NOMO-1 treated with DMSO at 0.1 percent for 48 hours (cell line): ENCODE results near the gene PTK6.
"Not testable (repeated sequence)": the region's sequence is repeated elsewhere in the genome, so short reads cannot be mapped to it uniquely, and the experiment has no call there.

ENCODE experiments used
- DNase-seq: peaks from one replicate; lab custom pipeline; 2025; ENCODE audit not compliant: unreplicated experiment; lab: John Stamatoyannopoulos, UW

The PTK6 gene

GRCh38 chr20:63517376-63518309 lies 19.5 kb downstream of the PTK6 start:
- no peak for DNase-seq

DNA sequence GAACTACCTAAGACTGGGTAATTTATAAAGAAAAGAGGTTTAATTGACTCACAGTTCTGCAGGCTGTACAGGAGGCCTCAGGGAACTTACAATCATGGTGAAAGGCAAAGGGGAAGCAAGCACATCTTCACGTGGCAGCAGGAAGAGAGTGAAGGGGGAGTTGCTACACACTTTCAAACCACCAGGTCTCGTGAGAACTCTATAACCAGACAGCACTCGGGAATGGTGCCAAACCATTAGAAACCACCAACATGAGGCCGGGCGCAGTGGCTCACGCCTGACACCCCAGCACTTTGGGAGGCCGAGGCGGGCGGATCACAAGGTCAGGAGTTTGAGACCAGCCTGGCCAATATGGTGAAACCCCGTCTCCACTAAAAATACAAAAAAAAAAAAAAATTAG lies 22.7 kb downstream of the PTK6 start:
- not testable (repeated sequence) for DNase-seq

GRCh38 chr20:63513207-63513606 lies 24.0 kb downstream of the PTK6 start:
- no peak for DNase-seq

- peak; percentile 77 for DNase-seq
Measured at GRCh38 chr20:63509088-63509564, 28.1 kb downstream of the PTK6 start.

- no peak for DNase-seq
Measured at GRCh38 chr20:63508072-63508768, 29.0 kb downstream of the PTK6 start.

GRCh38 chr20:63507083-63507743 lies 30.0 kb downstream of the PTK6 start:
- no peak for DNase-seq

DNA sequence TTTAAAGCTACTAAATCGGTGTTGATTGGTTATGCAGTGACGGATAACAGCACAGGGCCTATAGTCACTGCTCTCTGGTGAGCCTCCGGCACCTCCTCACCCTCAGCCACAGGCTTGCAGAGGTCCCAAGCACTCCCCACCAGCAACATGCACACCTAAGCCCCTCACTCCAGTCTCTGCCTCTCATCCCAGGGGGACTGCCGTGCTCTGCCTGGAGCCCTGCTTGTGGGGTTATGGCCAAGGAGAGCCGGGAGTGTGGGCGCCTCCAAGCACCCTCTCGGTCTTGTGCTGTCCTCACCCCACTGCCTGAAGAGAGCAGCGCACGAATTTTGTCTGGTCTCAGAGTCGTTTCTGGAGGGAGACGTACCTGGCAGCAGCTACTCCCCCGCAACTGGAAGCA lies 31.5 kb downstream of the PTK6 start:
- DNase-seq = no peak

- no peak for DNase-seq
Measured at GRCh38 chr20:63505281-63505680, 31.9 kb downstream of the PTK6 start.

GRCh38 chr20:63504642-63505041 lies 32.5 kb downstream of the PTK6 start:
- no peak for DNase-seq

DNA sequence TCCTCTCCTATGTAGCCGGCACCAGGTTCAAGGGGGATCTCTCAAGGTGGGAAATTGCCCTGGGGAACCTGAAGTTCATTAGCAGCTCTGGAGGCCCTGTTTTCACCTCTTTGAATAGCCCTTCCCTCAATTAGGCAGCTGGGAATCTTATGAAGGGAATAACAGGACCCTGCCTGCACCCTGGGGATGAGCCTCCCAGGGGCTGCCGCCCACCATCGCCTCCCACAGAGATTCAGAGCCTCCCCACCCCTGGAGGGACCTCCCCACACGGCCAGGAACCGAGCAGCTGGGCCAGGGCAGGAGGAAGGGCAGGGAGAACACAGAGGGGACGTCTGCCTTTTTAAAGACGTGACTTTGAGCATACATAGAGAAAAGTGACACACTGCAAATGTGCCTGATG lies 33.7 kb downstream of the PTK6 start:
- no peak for DNase-seq

GRCh38 chr20:63502671-63503172 lies 34.5 kb downstream of the PTK6 start:
- DNase-seq = no peak

- DNase-seq = no peak
Measured at GRCh38 chr20:63501818-63502670, 35.1 kb downstream of the PTK6 start.

- DNase-seq = no peak
Measured at GRCh38 chr20:63500902-63501817, 36.0 kb downstream of the PTK6 start.

GRCh38 chr20:63500151-63500901 lies 36.9 kb downstream of the PTK6 start:
- DNase-seq = no peak

GRCh38 chr20:63499338-63499969 lies 37.7 kb downstream of the PTK6 start:
- no peak for DNase-seq

DNA sequence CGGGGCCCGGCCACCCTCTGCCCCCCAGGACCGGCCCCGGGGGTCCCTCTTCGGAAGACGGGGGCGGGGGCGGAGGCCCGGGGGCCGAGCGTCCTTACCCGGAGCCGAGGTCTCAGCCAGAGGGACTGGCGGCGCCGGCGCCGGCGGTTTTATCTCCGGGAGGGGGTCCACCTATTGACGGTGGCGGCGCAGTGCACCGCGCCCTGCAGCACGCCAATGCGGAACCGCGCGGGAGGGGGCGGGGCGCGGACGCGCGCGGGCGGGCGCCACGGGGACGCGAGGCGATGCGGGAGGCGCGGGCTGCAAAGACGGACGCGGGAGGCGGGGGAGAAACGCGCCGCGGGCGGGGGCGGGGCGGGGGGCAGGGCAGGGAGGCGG lies 38.2 kb downstream of the PTK6 start, which contains the start of gene EEF1A2:
Gene EEF1A2, minus strand, starts transcription at position 124 of the 378 bp plus-strand sequence. CDS start 1,320 bp downstream, outside the sequence.
- DNase-seq = no peak

DNA sequence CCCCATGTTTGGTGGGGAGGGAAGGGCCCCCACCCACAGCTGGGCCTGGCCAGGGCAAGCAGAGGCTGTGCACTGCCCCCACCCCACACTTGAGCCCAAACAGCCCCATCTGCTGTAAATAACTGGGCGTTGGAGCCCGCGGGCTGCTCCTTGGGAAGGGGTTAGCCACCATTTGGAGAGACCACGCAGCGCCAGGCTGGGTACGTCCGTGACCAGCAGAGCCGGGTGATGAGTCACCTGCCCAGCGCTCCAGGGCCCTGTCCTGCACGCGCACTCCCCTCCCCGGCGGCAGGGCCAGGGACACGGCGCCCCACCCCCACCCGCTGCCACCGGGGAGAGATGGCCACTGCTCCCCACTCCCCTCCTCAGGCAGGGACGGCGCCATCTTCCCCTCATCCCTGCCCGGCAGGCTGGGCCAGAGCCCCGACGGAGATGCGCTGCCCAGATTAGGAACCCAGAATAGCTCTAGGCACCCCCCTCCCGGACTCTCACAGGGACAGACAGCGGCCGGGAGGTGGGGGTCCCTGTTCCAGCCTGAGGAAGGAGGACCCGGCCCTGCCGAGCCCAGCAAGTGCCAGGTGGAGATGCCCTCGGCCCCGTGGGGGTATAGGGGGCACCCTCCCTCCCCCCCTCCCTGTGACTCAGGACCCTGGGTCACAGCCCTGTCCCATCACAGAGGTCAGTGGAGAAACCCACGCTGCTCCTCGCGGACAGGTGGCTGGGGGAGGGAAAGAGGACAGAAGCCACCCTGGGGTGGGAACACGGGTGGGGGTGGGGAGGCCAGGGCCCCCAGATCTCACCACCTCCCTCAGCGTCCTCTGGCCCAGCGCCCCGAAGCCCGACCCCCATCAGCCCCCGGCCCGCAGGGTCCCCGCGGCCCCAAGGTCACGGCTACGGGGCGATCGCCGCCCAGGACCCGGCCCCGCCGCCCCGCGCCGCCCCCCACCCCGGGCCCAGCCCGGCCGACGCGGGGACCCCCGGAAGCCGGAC lies 38.9 kb downstream of the PTK6 start:
- no peak for DNase-seq
